H1 (cell line): Measurements from ENCODE around the gene DHX57. TPM values are rescaled to one million over a fixed set of nuclear protein-coding genes. Genes with fewer than 3 reads are reported as not detected.

ENCODE experiments used
- CBX8 ChIP-seq: fragments of 300-800, 300-1000 bp; sonication (generic); IDR thresholded peaks from 2 replicates; pipeline ENCODE4 v1.7.1; 2016; ENCODE audit warnings: low read depth, low read length, borderline replicate concordance
- CHD1 ChIP-seq: IDR thresholded peaks from 2 replicates; pipeline ENCODE4 v1.6.1; 2012; ENCODE audit warnings: low read depth, low read length, improper control_type of control experiment
- KDM4A ChIP-seq: IDR thresholded peaks from one replicate; pipeline ENCODE4 v1.7.1; 2012; ENCODE audit warnings: low read depth, mild to moderate bottlenecking, moderate library complexity, low read length, inconsistent platforms; ENCODE audit not compliant: severe bottlenecking
- RFX5 ChIP-seq: IDR thresholded peaks from 2 replicates; pipeline ENCODE4 v1.6.1; 2011; ENCODE audit warnings: low read depth, low read length, improper control_type of control experiment, borderline replicate concordance
- RXRA ChIP-seq: IDR thresholded peaks from 2 replicates; pipeline ENCODE4 v1.6.1; 2011; ENCODE audit warnings: low read depth, mild to moderate bottlenecking, low read length, moderate library complexity; ENCODE audit not compliant: insufficient read depth
- SP4 ChIP-seq: IDR thresholded peaks from 2 replicates; pipeline ENCODE4 v1.6.1; 2012; ENCODE audit warnings: low read length, inconsistent platforms
- polyA plus RNA-seq, 7 experiments: library from polyadenylated mRNA; depleted of rRNA in 3 of 7; stranded (reverse) in 5 of 7; unstranded in 2 of 7; fragments of >200 nt in 5 of 7; fragments of 200-250 nt in 2 of 7; gene quantifications; 1 replicate in 5 of 7; 2 replicates in 1 of 7; 4 replicates in 1 of 7; pipeline versions ENCODE4 v1.2.1 to v1.2.3, GENCODE V29; 2011 to 2013; ENCODE audit warnings: missing spikeins in 2 of 7, mixed read lengths in 2 of 7
- total RNA-seq: library from RNA; stranded (reverse); fragmentation: NEBNext Ultra II Directional; extraction: Animal tissue kit (Norgen Biotek cat#: 25700); gene quantifications from 2 replicates; pipeline ENCODE4 v1.2.1, GENCODE V29; 2021
- TF ChIP-seq, protein P1 (sequence below): fragments of 300-600 bp; sonication (generic); IDR thresholded peaks from 2 replicates; pipeline ENCODE4 v1.7.1; 2012; ENCODE audit warnings: low read length, moderate library complexity, mild to moderate bottlenecking, inconsistent platforms; ENCODE audit not compliant: insufficient replicate concordance
- TF ChIP-seq, protein P2 (sequence below): IDR thresholded peaks from 2 replicates; pipeline ENCODE4 v1.6.1; 2011; ENCODE audit warnings: low read length, improper control_type of control experiment

The DHX57 gene
- total and polyA plus RNA-seq, 2 of the 8 experiments (the other 6 are each of a cell fraction or from before 2014, with no cell fraction given): 10.7 to 32.9 TPM

DNA sequence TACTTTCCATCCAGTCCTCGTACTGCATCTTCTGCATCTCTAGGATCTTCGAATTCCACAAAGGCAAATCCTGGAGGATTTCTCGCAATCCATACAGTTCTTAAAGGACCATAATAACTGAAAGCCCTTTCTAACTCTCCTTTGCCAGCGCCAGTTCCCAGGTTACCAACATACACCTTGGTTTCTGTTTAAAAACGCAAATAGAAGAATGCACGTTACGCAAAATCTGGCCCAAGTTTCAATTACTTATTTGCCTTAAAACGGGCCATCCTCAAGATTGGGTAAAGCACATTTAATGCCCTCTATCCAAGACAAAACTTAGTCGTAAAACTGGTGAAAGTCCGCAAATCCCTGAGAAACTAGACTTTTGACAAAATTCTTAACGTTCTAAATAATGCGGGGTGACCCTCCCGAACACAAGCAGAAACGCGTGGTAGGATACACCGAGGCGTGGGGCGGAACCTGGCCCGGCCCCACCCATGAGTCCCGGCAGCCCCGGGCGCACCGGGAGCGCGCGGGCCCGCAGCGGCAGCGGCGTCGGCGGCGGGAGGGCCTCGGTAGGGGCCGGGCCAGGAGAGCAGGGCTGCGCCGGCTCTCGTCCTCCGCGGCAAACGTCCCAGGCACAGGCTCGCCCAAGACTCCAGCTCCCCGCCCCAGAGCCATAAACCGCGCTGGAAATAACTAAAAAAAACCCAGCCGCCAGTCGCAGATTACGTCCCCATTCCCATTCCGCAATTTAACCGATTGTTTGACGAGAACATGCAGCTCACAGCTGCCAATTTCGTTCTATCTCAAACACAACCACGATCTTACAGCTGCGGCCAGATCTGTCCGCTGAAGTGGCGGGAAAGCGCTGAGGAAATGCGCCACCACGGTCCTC is 125.5 kb downstream of the DHX57 start (continued):
- TF ChIP-seq, protein P1, sequence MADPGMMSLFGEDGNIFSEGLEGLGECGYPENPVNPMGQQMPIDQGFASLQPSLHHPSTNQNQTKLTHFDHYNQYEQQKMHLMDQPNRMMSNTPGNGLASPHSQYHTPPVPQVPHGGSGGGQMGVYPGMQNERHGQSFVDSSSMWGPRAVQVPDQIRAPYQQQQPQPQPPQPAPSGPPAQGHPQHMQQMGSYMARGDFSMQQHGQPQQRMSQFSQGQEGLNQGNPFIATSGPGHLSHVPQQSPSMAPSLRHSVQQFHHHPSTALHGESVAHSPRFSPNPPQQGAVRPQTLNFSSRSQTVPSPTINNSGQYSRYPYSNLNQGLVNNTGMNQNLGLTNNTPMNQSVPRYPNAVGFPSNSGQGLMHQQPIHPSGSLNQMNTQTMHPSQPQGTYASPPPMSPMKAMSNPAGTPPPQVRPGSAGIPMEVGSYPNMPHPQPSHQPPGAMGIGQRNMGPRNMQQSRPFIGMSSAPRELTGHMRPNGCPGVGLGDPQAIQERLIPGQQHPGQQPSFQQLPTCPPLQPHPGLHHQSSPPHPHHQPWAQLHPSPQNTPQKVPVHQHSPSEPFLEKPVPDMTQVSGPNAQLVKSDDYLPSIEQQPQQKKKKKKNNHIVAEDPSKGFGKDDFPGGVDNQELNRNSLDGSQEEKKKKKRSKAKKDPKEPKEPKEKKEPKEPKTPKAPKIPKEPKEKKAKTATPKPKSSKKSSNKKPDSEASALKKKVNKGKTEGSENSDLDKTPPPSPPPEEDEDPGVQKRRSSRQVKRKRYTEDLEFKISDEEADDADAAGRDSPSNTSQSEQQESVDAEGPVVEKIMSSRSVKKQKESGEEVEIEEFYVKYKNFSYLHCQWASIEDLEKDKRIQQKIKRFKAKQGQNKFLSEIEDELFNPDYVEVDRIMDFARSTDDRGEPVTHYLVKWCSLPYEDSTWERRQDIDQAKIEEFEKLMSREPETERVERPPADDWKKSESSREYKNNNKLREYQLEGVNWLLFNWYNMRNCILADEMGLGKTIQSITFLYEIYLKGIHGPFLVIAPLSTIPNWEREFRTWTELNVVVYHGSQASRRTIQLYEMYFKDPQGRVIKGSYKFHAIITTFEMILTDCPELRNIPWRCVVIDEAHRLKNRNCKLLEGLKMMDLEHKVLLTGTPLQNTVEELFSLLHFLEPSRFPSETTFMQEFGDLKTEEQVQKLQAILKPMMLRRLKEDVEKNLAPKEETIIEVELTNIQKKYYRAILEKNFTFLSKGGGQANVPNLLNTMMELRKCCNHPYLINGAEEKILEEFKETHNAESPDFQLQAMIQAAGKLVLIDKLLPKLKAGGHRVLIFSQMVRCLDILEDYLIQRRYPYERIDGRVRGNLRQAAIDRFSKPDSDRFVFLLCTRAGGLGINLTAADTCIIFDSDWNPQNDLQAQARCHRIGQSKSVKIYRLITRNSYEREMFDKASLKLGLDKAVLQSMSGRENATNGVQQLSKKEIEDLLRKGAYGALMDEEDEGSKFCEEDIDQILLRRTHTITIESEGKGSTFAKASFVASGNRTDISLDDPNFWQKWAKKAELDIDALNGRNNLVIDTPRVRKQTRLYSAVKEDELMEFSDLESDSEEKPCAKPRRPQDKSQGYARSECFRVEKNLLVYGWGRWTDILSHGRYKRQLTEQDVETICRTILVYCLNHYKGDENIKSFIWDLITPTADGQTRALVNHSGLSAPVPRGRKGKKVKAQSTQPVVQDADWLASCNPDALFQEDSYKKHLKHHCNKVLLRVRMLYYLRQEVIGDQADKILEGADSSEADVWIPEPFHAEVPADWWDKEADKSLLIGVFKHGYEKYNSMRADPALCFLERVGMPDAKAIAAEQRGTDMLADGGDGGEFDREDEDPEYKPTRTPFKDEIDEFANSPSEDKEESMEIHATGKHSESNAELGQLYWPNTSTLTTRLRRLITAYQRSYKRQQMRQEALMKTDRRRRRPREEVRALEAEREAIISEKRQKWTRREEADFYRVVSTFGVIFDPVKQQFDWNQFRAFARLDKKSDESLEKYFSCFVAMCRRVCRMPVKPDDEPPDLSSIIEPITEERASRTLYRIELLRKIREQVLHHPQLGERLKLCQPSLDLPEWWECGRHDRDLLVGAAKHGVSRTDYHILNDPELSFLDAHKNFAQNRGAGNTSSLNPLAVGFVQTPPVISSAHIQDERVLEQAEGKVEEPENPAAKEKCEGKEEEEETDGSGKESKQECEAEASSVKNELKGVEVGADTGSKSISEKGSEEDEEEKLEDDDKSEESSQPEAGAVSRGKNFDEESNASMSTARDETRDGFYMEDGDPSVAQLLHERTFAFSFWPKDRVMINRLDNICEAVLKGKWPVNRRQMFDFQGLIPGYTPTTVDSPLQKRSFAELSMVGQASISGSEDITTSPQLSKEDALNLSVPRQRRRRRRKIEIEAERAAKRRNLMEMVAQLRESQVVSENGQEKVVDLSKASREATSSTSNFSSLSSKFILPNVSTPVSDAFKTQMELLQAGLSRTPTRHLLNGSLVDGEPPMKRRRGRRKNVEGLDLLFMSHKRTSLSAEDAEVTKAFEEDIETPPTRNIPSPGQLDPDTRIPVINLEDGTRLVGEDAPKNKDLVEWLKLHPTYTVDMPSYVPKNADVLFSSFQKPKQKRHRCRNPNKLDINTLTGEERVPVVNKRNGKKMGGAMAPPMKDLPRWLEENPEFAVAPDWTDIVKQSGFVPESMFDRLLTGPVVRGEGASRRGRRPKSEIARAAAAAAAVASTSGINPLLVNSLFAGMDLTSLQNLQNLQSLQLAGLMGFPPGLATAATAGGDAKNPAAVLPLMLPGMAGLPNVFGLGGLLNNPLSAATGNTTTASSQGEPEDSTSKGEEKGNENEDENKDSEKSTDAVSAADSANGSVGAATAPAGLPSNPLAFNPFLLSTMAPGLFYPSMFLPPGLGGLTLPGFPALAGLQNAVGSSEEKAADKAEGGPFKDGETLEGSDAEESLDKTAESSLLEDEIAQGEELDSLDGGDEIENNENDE: peak; percentile 30
- TF ChIP-seq CBX8: no peak
- no peak for TF ChIP-seq RXRA
- TF ChIP-seq CHD1: no peak; the same call in 1 of the 2 replicates
- TF ChIP-seq, protein P2, sequence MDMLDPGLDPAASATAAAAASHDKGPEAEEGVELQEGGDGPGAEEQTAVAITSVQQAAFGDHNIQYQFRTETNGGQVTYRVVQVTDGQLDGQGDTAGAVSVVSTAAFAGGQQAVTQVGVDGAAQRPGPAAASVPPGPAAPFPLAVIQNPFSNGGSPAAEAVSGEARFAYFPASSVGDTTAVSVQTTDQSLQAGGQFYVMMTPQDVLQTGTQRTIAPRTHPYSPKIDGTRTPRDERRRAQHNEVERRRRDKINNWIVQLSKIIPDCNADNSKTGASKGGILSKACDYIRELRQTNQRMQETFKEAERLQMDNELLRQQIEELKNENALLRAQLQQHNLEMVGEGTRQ: no peak
- TF ChIP-seq KDM4A: peak; percentile 26
- TF ChIP-seq SP4: 0 out of 2 replicates have a peak, but pooled peaks have one; percentile 11
- TF ChIP-seq RFX5: no peak
